ENCODE measurements around the gene SGIP1. TPM values are rescaled to one million over a fixed set of nuclear protein-coding genes. Genes with fewer than 3 reads are reported as not detected.

The SGIP1 gene
- total and polyA plus RNA-seq, 2 of the 8 experiments (the other 6 are each of a cell fraction or from before 2014, with no cell fraction given) = 1.4 to 2.1 TPM

GRCh38 chr1:66598670-66599069 is 64.7 kb downstream of the SGIP1 start (continued):
- no peak for TF ChIP-seq POLR2A (IDR thresholded peaks at IDR 0.05; ENCODE audit: control extremely low read depth in 1 of 2, low read depth in 2 of 2, low read length in 2 of 2)
- TF ChIP-seq KDM4A (IDR thresholded peaks at IDR 0.05; ENCODE audit: low read depth, low read length, severe bottlenecking) = no peak
